ENCODE data around the gene PDIK1L. TPM values are rescaled to one million over a fixed set of nuclear protein-coding genes. Genes with fewer than 3 reads are reported as not detected.

The PDIK1L gene
- total RNA-seq, 4 donors from 2014 or later, result 5.1 to 6.4 (median 5.7) TPM

DNA sequence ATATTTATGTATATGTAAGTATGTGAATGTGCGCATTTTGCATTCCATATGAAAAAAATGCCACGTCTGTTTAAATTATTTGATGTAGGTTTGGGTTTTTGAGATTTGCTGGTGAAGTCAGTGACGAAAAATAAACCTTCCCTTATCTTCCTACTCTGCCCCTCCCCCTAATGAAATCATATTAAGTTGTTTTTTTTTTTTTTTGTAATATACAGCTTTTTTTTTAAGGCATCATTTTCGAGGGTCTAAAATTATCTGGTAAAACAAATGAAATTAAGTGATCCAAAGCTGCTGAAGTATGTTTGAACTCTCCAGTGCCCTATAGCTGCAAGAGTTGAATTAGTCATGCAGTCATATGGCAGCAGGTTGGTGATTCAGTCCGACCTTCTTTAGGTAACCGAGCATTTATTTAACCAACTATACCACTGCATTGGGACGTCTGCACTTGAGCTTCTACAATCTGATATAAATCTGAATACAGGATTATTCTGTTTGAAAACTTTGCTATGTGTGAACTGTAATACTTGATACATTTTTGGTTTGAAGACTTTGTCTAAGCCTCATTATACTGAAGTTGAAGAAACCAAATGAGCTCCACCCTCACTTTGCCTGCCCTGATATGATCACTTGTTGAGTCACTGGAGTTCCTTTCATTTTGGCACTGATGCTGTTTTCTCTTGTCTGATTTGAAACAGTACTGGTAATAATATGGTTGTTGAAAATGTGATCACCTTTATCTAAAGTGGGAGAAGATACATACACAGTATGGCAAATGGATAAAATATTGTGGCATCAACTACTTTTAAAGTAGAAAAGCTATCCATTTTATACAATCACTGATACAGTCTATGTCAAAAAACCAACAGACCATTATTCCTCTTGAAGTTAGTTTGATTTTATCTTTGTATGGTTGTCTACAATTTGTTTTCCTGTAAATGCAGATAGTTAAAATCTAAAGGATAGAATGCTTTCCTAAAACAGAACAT is 11.7 kb downstream of the PDIK1L start:
- TF ChIP-seq POLR2A (IDR thresholded peaks at IDR 0.05; ENCODE audit: low read depth) (no peak), EP300 (IDR thresholded peaks at IDR 0.05) (no peak), POLR2AphosphoS5 (IDR thresholded peaks at IDR 0.05) (no peak)
- TF ChIP-seq, protein P1, sequence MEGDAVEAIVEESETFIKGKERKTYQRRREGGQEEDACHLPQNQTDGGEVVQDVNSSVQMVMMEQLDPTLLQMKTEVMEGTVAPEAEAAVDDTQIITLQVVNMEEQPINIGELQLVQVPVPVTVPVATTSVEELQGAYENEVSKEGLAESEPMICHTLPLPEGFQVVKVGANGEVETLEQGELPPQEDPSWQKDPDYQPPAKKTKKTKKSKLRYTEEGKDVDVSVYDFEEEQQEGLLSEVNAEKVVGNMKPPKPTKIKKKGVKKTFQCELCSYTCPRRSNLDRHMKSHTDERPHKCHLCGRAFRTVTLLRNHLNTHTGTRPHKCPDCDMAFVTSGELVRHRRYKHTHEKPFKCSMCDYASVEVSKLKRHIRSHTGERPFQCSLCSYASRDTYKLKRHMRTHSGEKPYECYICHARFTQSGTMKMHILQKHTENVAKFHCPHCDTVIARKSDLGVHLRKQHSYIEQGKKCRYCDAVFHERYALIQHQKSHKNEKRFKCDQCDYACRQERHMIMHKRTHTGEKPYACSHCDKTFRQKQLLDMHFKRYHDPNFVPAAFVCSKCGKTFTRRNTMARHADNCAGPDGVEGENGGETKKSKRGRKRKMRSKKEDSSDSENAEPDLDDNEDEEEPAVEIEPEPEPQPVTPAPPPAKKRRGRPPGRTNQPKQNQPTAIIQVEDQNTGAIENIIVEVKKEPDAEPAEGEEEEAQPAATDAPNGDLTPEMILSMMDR (IDR thresholded peaks at IDR 0.05), result no peak
- Histone ChIP-seq H3K27ac (replicated peaks in 1 of 4) (no peak overlapping the region), H3K4me3 (no peak overlapping the region), H3K36me3 (peaks cover 0 to 28% (median 12%) of the 10 kb centered on the region in 4 donors), H3K27me3 (no peaks in the 10 kb centered on the region), H3K4me1 (peaks cover 6 to 47% (median 16%) of the 10 kb centered on the region in 4 donors), H3K9me3 (no peaks in the 10 kb centered on the region)
- intact Hi-C loops (cut with DNase I), result no loop called here
- WGBS, result 83% methylated on average over 7 of the region's 7 CpGs
- no peak for DNase-seq (ENCODE audit: extremely low spot score)

DNA sequence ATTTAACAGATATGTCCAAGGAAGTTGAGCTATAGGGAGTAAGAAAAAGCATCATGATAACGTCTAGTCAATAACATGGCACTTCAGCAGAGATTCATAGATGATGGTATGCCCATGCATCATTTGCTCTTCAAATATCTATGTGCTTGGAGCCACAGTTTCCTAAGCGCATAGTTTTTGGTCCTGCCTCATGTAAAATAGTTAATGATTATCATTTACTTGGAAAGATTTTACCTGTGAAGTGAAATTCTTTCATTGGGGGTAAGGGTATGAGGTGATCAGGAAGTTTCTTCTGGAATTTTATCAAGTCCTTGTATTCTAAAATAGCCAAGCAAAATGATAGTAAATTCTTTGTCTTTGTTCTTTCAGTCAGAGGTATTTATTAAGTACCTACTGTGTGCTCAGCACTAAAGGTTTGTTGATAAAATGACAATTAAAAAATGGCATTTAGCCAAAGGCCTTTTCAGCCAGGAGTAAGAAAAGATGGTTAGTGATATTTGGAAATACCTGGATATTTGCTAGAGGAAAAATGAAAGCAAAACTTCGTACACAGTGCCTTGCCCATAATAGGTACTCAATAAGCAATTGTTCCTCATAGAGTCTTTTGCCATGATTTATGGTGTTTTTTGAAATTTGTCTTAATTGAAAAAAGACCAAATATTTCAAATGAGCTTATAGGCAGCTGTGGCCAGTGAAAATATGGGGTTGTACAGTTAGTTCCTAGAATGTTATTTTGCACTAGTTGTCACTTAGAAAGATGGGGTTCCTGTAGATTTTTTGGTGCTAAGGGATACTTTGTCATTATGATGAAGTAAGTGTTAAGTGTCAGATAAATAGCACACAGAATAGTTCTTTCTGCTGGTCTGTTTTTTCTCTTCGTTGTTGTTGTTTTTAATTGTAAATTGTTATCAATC is 13.1 kb downstream of the PDIK1L start:
- peaks cover 6 to 45% (median 16%) of the 10 kb centered on the region in 4 donors for H3K4me1 ChIP-seq
- H3K36me3 ChIP-seq, result peaks cover 0 to 14% (median 3%) of the 10 kb centered on the region in 4 donors
- no peak overlapping the region for H3K27ac ChIP-seq (replicated peaks in 1 of 4)
- H3K9me3 ChIP-seq, result no peaks in the 10 kb centered on the region
- DNase-seq (ENCODE audit: extremely low spot score), result no peak
- WGBS, result 72% methylated on average over 4 of the region's 4 CpGs
- no peaks in the 10 kb centered on the region for H3K27me3 ChIP-seq
- no peak overlapping the region for H3K4me3 ChIP-seq
- TF ChIP-seq POLR2A (IDR thresholded peaks at IDR 0.05; ENCODE audit: low read depth) (no peak), POLR2AphosphoS5 (IDR thresholded peaks at IDR 0.05) (no peak), EP300 (IDR thresholded peaks at IDR 0.05) (no peak)
- TF ChIP-seq, protein P1 (IDR thresholded peaks at IDR 0.05), result no peak
- intact Hi-C loops (cut with DNase I), result no loop called here

DNA sequence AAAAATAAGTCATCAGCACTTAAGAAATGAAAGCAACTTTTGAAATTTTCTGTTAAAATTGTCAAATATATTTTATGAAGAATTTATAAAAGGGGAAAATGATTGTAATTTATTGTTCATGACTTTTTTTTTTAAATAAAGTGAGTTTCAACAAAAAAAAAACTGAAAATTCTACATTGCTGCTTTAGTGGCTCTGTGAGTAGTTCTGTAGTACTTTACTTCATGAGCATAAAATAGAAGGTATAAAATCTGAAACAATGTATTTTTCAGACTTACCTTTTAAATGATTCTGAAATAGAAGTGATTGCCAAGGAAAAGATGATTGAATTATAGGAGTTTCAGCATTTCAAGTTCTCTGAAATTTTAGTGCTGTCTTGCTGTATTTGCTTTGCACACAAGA is 13.8 kb downstream of the PDIK1L start:
- H3K4me3 ChIP-seq, result no peak overlapping the region
- H3K36me3 ChIP-seq, result peaks cover 0 to 7% (median 3%) of the 10 kb centered on the region in 4 donors
- peaks cover 6 to 41% (median 16%) of the 10 kb centered on the region in 4 donors for H3K4me1 ChIP-seq
- H3K9me3 ChIP-seq, result no peaks in the 10 kb centered on the region
- no peak for DNase-seq (ENCODE audit: extremely low spot score)
- H3K27ac ChIP-seq (replicated peaks in 1 of 4), result no peak overlapping the region
- TF ChIP-seq, protein P1 (IDR thresholded peaks at IDR 0.05), result no peak
- TF ChIP-seq POLR2A (IDR thresholded peaks at IDR 0.05; ENCODE audit: low read depth) (no peak), EP300 (IDR thresholded peaks at IDR 0.05) (no peak), POLR2AphosphoS5 (IDR thresholded peaks at IDR 0.05) (no peak)
- H3K27me3 ChIP-seq, result no peaks in the 10 kb centered on the region
- intact Hi-C loops (cut with DNase I), result no loop called here

GRCh38 chr1:26125946-26126320 is 14.3 kb downstream of the PDIK1L start:
- Histone ChIP-seq H3K27me3 (no peaks in the 10 kb centered on the region), H3K27ac (replicated peaks in 1 of 4) (peak overlapping the region in 1 of 4 donors; percentile 41), H3K9me3 (no peaks in the 10 kb centered on the region), H3K4me1 (peaks cover 6 to 41% (median 16%) of the 10 kb centered on the region in 4 donors), H3K4me3 (no peak overlapping the region), H3K36me3 (peaks cover 0 to 5% (median 1%) of the 10 kb centered on the region in 4 donors)
- intact Hi-C loops (cut with DNase I), result no loop called here
- WGBS, result 69% methylated on average over 1 of the region's 1 CpG
- DNase-seq (ENCODE audit: extremely low spot score), result no peak
- TF ChIP-seq POLR2AphosphoS5 (IDR thresholded peaks at IDR 0.05), result no peak
- TF ChIP-seq POLR2A (IDR thresholded peaks at IDR 0.05; ENCODE audit: low read depth), result no peak
